Activated T-cell treated with anti-CD3 and anti-CD28 coated beads, Interleukin-2, amount 50 U/mL, for 4 hours (primary cell): ENCODE data around the gene CRKL. TPM values are rescaled to one million over a fixed set of nuclear protein-coding genes. Genes with fewer than 3 reads are reported as not detected.

Experiments used
- ATAC-seq, 2 donors: fragments of 200-7000 bp; cut with Tn5 transposase; one replicate each; pipeline ENCODE4 v1.10.0; 2021
- DNase-seq: peaks from one replicate; pipeline ENCODE4 v3.0.0-alpha.2; 2020
- H3K27me3 Mint-ChIP-seq: one replicate; pipeline ENCODE4 v1.8.0; 2021; ENCODE audit warnings: low read depth, mixed read lengths
- H3K36me3 Mint-ChIP-seq: one replicate; pipeline ENCODE4 v1.8.0; 2022; ENCODE audit warnings: mixed read lengths; ENCODE audit not compliant: insufficient read depth
- H3K4me1 Mint-ChIP-seq: one replicate; pipeline ENCODE4 v1.8.0; 2021; ENCODE audit warnings: low read depth, mixed read lengths
- H3K4me3 Mint-ChIP-seq: one replicate; pipeline ENCODE4 v1.8.0; 2021; ENCODE audit warnings: mild to moderate bottlenecking, moderate library complexity, mixed read lengths
- H3K9me3 Mint-ChIP-seq: one replicate; pipeline ENCODE4 v1.8.0; 2021; ENCODE audit warnings: mixed read lengths
- total RNA-seq, 3 donors: library from RNA; stranded (reverse); gene quantifications; one replicate each; pipeline ENCODE4 v1.2.1, GENCODE V29; 2021

The CRKL gene
- total RNA-seq, 3 donors from 2014 or later: 82.9 to 90.5 (median 89.2) TPM

- peaks cover 38% of the 10 kb centered on the region for H3K4me1 Mint-ChIP-seq
- no peak for DNase-seq
- peaks cover 3% of the 10 kb centered on the region for H3K9me3 Mint-ChIP-seq
- peak overlapping the region; percentile 97 for H3K4me3 Mint-ChIP-seq
- H3K36me3 Mint-ChIP-seq: peaks cover 5% of the 10 kb centered on the region
- peaks cover 6% of the 10 kb centered on the region for H3K27me3 Mint-ChIP-seq
- ATAC-seq: no peak
These were observed 63.3 kb downstream of the CRKL start for GRCh38 chr22:20980523-20980922.

DNA sequence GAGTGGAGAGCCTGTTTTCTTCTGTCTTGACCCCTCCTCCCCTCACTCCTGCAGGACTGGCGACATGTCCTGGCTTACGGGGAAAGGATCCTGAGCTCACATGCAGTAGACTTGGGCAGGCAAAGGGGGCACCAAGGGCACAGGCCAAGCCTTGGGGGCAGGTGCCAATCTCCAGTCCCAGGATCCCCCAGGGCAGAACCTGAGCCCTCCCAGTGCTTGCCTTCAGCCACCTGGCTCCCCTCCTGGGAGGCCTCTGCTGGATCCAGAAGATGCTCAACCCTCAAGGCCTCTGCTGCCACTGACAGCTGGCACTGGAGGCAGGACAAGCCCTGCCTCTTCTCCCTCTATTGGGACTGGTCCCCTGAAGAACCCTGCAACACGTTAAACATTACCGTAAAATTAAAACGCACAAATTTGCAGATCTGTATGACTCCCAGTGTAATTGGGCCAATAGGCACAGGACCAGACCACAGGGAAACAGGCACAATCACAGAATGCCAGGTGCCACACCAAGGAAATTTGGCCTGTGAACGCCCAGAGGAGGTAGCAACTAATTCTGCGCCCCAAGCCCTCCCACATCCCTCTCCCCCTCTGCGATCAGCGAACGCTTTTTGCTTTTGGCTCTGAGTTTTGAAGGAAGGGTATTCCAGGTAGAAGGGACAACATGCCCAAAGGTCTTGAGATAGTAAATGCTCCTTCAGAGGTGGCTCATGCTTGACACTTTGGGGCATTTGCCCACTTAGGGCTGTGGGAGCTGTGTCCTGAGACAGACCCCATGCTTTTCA lies 63.9 kb downstream of the CRKL start:
- Mint-ChIP-seq H3K9me3 (peaks cover 3% of the 10 kb centered on the region), H3K4me3 (peak overlapping the region; percentile 97), H3K36me3 (peaks cover 5% of the 10 kb centered on the region), H3K4me1 (peaks cover 38% of the 10 kb centered on the region), H3K27me3 (peaks cover 4% of the 10 kb centered on the region)
- ATAC-seq (no peak), DNase-seq (no peak)

GRCh38 chr22:20981787-20982562 lies 64.8 kb downstream of the CRKL start, which contains the start of gene LZTR1:
Gene LZTR1, plus strand, starts transcription at chr22:20982297. Its CDS starts 75 bp downstream, at chr22:20982372.
- peaks cover 10% of the 10 kb centered on the region for H3K36me3 Mint-ChIP-seq
- H3K27me3 Mint-ChIP-seq: peaks cover 3% of the 10 kb centered on the region
- H3K4me3 Mint-ChIP-seq: peak within 1 kb of the TSS; percentile 97
- peaks cover 3% of the 10 kb centered on the region for H3K9me3 Mint-ChIP-seq
- ATAC-seq (peak; percentile 88 to 90), DNase-seq (peak; percentile 56)
- H3K4me1 Mint-ChIP-seq: peaks cover 38% of the 10 kb centered on the region

GRCh38 chr22:20982563-20982882 lies 65.3 kb downstream of the CRKL start:
- DNase-seq (no peak), ATAC-seq (peak; percentile 2 to 4)
- H3K9me3 Mint-ChIP-seq: peaks cover 3% of the 10 kb centered on the region
- H3K36me3 Mint-ChIP-seq: peaks cover 10% of the 10 kb centered on the region
- H3K27me3 Mint-ChIP-seq: peaks cover 3% of the 10 kb centered on the region
- peak overlapping the region; percentile 97 for H3K4me3 Mint-ChIP-seq
- peaks cover 38% of the 10 kb centered on the region for H3K4me1 Mint-ChIP-seq

DNA sequence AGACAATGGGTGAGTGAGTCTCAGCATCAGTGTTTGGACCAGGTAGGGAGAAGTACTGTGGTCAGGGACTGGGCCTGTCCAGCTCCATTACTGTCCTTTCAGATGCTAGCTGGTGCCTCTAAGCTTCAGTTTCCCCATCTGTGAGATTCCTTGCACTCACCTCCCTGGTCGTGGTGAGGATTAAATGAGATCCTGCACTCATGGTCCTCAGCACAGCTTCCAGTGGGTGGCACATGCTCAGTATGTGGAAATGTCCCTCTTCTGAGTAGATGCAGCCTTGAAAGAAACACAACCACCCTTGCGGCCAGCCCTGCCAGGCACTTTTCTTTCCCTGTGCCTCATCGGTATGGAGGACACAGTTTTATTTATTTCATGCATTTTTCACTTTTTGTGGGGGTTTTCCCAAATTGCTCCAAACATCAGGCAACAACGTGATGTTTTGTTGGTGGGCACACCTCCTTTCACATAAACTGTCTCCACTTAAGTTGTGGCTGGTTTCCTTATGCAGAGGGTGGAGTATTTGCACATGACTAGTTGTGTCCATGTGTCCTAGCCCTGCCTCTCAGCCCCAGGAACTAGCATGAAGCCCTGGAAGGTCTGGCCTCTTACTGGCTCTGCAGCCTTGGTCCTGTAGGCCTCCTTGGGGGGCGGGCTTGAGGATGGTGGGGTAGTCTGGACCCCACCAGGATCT lies 66.0 kb downstream of the CRKL start:
- Mint-ChIP-seq H3K9me3 (peaks cover 3% of the 10 kb centered on the region), H3K4me1 (peaks cover 38% of the 10 kb centered on the region), H3K27me3 (peaks cover 3% of the 10 kb centered on the region), H3K36me3 (peaks cover 10% of the 10 kb centered on the region), H3K4me3 (peak overlapping the region; percentile 97)
- DNase-seq (no peak), ATAC-seq (no peak)

- no peaks in the 10 kb centered on the region for H3K27me3 Mint-ChIP-seq
- H3K9me3 Mint-ChIP-seq: no peaks in the 10 kb centered on the region
- DNase-seq (no peak), ATAC-seq (no peak)
- no peak overlapping the region for H3K4me3 Mint-ChIP-seq
- H3K36me3 Mint-ChIP-seq: peaks cover 10% of the 10 kb centered on the region
- peaks cover 25% of the 10 kb centered on the region for H3K4me1 Mint-ChIP-seq
These were observed 68.5 kb downstream of the CRKL start for GRCh38 chr22:20985720-20986119.

DNA sequence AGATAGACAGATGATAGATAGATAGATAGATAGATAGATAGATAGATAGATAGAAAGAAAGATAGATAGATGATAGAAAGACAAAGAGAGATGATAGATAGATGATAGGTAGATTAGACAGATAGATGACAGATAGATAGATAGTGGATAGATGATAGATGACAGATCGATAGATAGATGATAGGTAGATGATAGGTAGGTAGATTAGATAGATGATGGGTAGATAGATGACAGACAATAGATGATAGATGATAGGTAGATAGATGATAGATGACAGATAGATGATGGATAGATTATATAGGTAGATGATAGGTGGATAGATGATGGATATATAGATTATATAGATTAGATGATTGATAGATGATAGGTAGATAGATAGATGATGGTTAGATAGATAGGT lies 69.2 kb downstream of the CRKL start:
- Mint-ChIP-seq H3K36me3 (peaks cover 10% of the 10 kb centered on the region), H3K4me3 (no peak overlapping the region), H3K9me3 (no peaks in the 10 kb centered on the region), H3K4me1 (peaks cover 18% of the 10 kb centered on the region), H3K27me3 (no peaks in the 10 kb centered on the region)
- DNase-seq (no peak), ATAC-seq (no peak)

DNA sequence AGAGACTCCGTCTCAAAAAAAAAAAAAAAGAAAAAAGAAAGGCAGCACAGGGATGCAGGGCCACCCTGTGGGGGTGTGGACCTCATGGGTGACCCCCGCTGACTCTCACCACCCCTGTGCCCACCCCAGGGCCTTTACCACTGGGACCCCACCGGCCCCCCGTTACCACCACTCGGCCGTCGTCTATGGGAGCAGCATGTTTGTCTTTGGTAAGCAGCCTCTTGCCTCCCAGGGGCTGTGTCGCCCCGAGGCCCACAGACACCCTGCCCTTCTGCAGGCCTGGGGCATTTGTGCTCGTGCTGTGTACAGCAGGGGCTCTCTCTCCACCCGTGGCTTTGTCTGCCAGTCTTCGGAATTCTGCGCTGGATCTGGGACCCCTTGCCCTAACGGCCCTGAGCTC lies 70.2 kb downstream of the CRKL start:
- Mint-ChIP-seq H3K4me3 (no peak overlapping the region), H3K4me1 (peaks cover 17% of the 10 kb centered on the region), H3K9me3 (no peaks in the 10 kb centered on the region), H3K36me3 (peaks cover 10% of the 10 kb centered on the region), H3K27me3 (no peaks in the 10 kb centered on the region)
- DNase-seq: no peak
- ATAC-seq: no peak

GRCh38 chr22:20988573-20989322 lies 71.5 kb downstream of the CRKL start:
- ATAC-seq (no peak), DNase-seq (no peak)
- Mint-ChIP-seq H3K36me3 (peaks cover 10% of the 10 kb centered on the region), H3K4me1 (peaks cover 8% of the 10 kb centered on the region), H3K4me3 (no peak overlapping the region), H3K9me3 (no peaks in the 10 kb centered on the region), H3K27me3 (no peaks in the 10 kb centered on the region)

- peaks cover 4% of the 10 kb centered on the region for H3K4me1 Mint-ChIP-seq
These were observed 72.3 kb downstream of the CRKL start for GRCh38 chr22:20989323-20990138.

DNA sequence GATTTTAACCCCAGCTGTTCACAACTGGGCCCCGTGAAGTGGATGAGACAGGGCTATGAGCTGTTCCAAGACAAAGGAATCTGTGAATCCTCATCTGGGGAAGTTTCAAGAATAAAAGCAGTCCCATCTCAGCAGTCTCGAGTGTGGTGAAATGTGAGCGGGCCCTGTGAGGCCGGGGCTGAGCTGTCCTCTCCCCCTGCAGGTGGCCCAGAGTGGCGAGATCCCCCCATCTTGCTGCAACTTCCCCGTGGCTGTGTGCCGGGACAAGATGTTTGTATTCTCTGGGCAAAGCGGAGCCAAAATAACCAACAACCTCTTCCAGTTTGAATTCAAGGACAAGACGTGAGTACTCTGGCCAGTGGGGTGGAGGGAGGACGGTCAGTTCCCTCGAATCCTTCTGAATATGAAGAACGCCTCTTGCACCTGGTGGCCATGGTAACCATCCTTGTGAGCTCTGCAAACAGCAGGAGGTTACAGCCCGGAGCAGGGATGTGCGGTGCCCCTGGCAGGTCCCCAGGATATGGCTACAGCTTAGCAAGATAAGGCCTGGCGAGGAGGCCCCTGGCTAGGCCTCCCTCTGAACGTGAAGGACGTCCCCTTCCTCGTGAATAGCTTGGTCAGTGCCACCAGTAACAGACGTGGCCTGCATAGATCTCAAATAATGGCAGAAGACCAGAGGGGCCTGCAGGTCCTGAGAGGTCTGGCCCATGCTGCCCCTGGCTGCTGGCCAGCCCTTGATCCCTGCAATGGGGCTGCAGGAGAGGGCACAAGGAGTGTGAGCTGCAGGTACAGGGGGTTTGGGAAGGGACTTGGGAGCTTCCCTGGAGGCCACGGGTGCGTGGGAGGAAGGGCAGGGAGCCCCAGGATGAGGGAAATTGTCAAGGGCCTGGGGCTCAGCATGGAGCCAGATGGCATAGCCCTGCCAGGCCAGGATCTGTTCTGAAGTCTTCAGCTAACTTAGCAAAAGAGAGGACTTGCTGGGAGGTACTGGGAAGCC lies 73.3 kb downstream of the CRKL start:
- no peak for ATAC-seq
- no peaks in the 10 kb centered on the region for H3K27me3 Mint-ChIP-seq
- no peak overlapping the region for H3K4me3 Mint-ChIP-seq
- H3K36me3 Mint-ChIP-seq: peaks cover 5% of the 10 kb centered on the region
- peaks cover 4% of the 10 kb centered on the region for H3K4me1 Mint-ChIP-seq
- DNase-seq: no peak
- H3K9me3 Mint-ChIP-seq: no peaks in the 10 kb centered on the region

More at GRCh38 chr22:20989323-20990138, 72.3 kb downstream of the CRKL start:
- Mint-ChIP-seq H3K27me3 (no peaks in the 10 kb centered on the region), H3K36me3 (peaks cover 5% of the 10 kb centered on the region), H3K4me3 (no peak overlapping the region), H3K9me3 (no peaks in the 10 kb centered on the region)
- ATAC-seq: no peak
- no peak for DNase-seq

DNA sequence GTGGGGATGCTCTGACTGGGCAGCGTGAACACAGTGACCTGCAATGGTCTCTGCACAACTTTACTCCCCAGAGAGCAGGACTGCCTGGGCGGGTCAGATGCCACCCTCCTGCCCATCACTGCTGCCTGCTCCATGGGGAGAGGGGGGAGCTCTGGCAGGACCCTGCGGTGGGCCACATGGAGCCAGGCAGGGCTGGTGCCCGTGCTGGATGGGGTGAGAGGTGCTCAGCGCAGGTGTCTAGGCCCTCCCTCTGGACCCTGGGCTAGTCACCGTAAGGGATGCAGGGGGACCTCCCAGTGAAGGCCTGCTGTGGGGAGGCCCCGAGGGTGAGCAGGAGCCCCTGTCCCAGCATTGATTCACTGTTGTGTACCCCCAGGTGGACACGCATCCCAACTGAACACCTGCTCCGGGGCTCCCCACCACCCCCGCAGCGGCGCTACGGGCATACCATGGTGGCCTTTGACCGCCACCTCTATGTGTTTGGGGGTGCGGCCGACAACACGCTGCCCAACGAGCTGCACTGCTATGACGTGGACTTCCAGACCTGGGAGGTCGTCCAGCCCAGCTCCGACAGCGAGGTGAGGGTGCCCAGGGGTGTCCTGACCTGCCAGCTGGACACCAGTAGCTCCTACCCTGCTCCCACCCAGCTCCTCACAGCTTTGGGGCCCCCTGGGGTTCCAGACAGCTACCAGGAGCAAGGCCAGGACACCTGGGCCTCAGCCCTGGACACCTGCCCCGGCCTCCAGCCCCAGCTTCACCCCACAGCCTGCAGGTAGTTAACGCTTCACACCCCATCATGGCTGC lies 74.2 kb downstream of the CRKL start:
- ATAC-seq: no peak
- Mint-ChIP-seq H3K36me3 (peaks cover 3% of the 10 kb centered on the region), H3K4me3 (no peak overlapping the region)

More for the DNA sequence above, 74.2 kb downstream of the CRKL start:
- H3K9me3 Mint-ChIP-seq: no peaks in the 10 kb centered on the region
- H3K27me3 Mint-ChIP-seq: no peaks in the 10 kb centered on the region
- peaks cover 4% of the 10 kb centered on the region for H3K4me1 Mint-ChIP-seq
- no peak for DNase-seq
